CD14-positive monocyte (primary cell): ENCODE results near the gene RAB25. TPM values are rescaled to one million over a fixed set of nuclear protein-coding genes. Genes with fewer than 3 reads are reported as not detected.

Experiments
- DNase-seq, 3 donors: peaks; one replicate each; pipeline ENCODE4 v3.0.0-alpha.2; 2011 to 2022
- H2AFZ ChIP-seq: 2 replicates; pipeline ENCODE4 v1.6.0; 2012; ENCODE audit warnings: mild to moderate bottlenecking, low read depth, low read length, inconsistent platforms; ENCODE audit not compliant: insufficient read depth, poor library complexity, severe bottlenecking
- H3K27ac ChIP-seq, 2 donors: 1 replicate in 1 of 2; 2 replicates in 1 of 2; pipeline ENCODE4 v1.5.1; 2012 to 2013; ENCODE audit warnings: low read length in 2 of 2, control low read depth in 1 of 2, inconsistent platforms in 1 of 2, low read depth in 1 of 2, mild to moderate bottlenecking in 1 of 2
- H3K27me3 ChIP-seq, 2 donors: one replicate each; pipeline versions ENCODE4 v1.6.0 to v1.6.1; 2011 to 2013; ENCODE audit warnings: low read length in 2 of 2; ENCODE audit not compliant: control insufficient read depth in 2 of 2, insufficient read depth in 2 of 2
- H3K36me3 ChIP-seq, 2 donors: replicated peaks in 1 of 2; 1 replicate in 1 of 2; 2 replicates in 1 of 2; pipeline versions ENCODE4 v1.5.1 to v1.6.1; 2012 to 2013; ENCODE audit warnings: low read length in 2 of 2, control low read depth in 1 of 2, inconsistent platforms in 1 of 2, mild to moderate bottlenecking in 1 of 2; ENCODE audit not compliant: insufficient read depth in 2 of 2, control insufficient read depth in 1 of 2
- H3K4me1 ChIP-seq, 2 donors: 1 replicate in 1 of 2; 2 replicates in 1 of 2; pipeline versions ENCODE4 v1.5.1 to v1.6.1; 2012 to 2013; ENCODE audit warnings: low read length in 2 of 2, control low read depth in 1 of 2, inconsistent platforms in 1 of 2, mild to moderate bottlenecking in 1 of 2, moderate library complexity in 1 of 2; ENCODE audit not compliant: insufficient read depth in 2 of 2, control insufficient read depth in 1 of 2
- H3K4me2 ChIP-seq: replicated peaks from 2 replicates; pipeline ENCODE3; 2012; ENCODE audit warnings: low read length, moderate library complexity, mild to moderate bottlenecking; ENCODE audit not compliant: poor library complexity, severe bottlenecking; ENCODE audit errors: extremely low read depth
- H3K4me3 ChIP-seq, 3 experiments: fragments of 200-600 bp in 1 of 3; sonication (generic) in 1 of 3; replicated peaks in 1 of 3; 1 replicate in 2 of 3; 2 replicates in 1 of 3; pipeline ENCODE4 v1.5.1; 2011 to 2013; ENCODE audit warnings: low read length in 3 of 3, mild to moderate bottlenecking in 3 of 3, control low read depth in 2 of 3, low read depth in 2 of 3, inconsistent platforms in 1 of 3, moderate library complexity in 1 of 3
- H3K79me2 ChIP-seq: 2 replicates; pipeline ENCODE4 v1.6.0; 2012; ENCODE audit warnings: mild to moderate bottlenecking, control low read depth, inconsistent platforms, low read length, moderate library complexity; ENCODE audit not compliant: insufficient read depth
- H3K9ac ChIP-seq: 2 replicates; pipeline ENCODE4 v1.6.0; 2017; ENCODE audit warnings: low read length, mild to moderate bottlenecking; ENCODE audit not compliant: insufficient read depth, poor library complexity, severe bottlenecking
- H3K9me3 ChIP-seq, 2 donors: replicated peaks in 1 of 2; 1 replicate in 1 of 2; 2 replicates in 1 of 2; pipeline versions ENCODE4 v1.5.1 to v1.6.1; 2012 to 2013; ENCODE audit warnings: low read length in 2 of 2, control low read depth in 1 of 2; ENCODE audit not compliant: control insufficient read depth in 1 of 2, insufficient read depth in 1 of 2
- H4K20me1 ChIP-seq: 2 replicates; pipeline ENCODE4 v1.6.0; 2012; ENCODE audit warnings: mild to moderate bottlenecking, low read length, control low read depth, moderate library complexity; ENCODE audit not compliant: insufficient read depth
- H3K27ac Mint-ChIP-seq, 7 donors: one replicate each; pipeline ENCODE4 v1.8.0; 2020; ENCODE audit warnings: mild to moderate bottlenecking in 7 of 7, mixed read lengths in 7 of 7, moderate library complexity in 6 of 7, inconsistent platforms in 2 of 7
- H3K27me3 Mint-ChIP-seq, 3 donors: one replicate each; pipeline ENCODE4 v1.8.0; 2021 to 2022; ENCODE audit warnings: low read depth in 3 of 3, mild to moderate bottlenecking in 3 of 3, mixed read lengths in 3 of 3, moderate library complexity in 3 of 3, inconsistent platforms in 1 of 3
- H3K36me3 Mint-ChIP-seq, 2 donors: one replicate each; pipeline ENCODE4 v1.8.0; 2020; ENCODE audit warnings: mixed read lengths in 2 of 2, inconsistent platforms in 1 of 2, mild to moderate bottlenecking in 1 of 2
- H3K4me1 Mint-ChIP-seq: one replicate; pipeline ENCODE4 v1.8.0; 2020; ENCODE audit warnings: mild to moderate bottlenecking, mixed read lengths
- H3K4me3 Mint-ChIP-seq, 2 donors: one replicate each; pipeline ENCODE4 v1.8.0; 2020; ENCODE audit warnings: mild to moderate bottlenecking in 2 of 2, mixed read lengths in 2 of 2, moderate library complexity in 1 of 2
- H3K9me3 Mint-ChIP-seq, 7 donors: one replicate each; pipeline ENCODE4 v1.8.0; 2020 to 2022; ENCODE audit warnings: mixed read lengths in 7 of 7, mild to moderate bottlenecking in 6 of 7, moderate library complexity in 6 of 7, inconsistent platforms in 2 of 7
- CTCF ChIP-seq: fragments of 200-600 bp; IDR thresholded peaks from one replicate; pipeline ENCODE4 v1.8.0; 2022; ENCODE audit warnings: antibody characterized with exemption, mild to moderate bottlenecking
- WGBS: methylation state at CpG from one replicate; pipeline ENCODE4 v1.1.5; 2013; ENCODE audit warnings: missing lambda C conversion rate; ENCODE audit not compliant: insufficient coverage; 5-methylcytosine and 5-hydroxymethylcytosine counted together
- intact Hi-C, 2 donors: fragments of 100-400 bp; cut with micrococcal nuclease; formaldehyde crosslinking; loops; one replicate each; pipeline versions ENCODE4 v1.15.0 to v1.15.1; 2023
- polyA plus RNA-seq, 3 donors: library from polyadenylated mRNA; depleted of rRNA in 1 of 3; unstranded in 2 of 3; stranded (reverse) in 1 of 3; fragments of 300-500 nt in 2 of 3; fragments of >200 nt in 1 of 3; fragmentation: Illumina TruSeq in 2 of 3; gene quantifications; 1 replicate in 2 of 3; 2 replicates in 1 of 3; pipeline ENCODE4 v1.2.3, GENCODE V29; 2012 to 2021

Gene RAB25
- polyA plus RNA-seq, 3 donors: 0.23 TPM; not detected in 2

- Histone ChIP-seq H3K4me3 (no peak overlapping the region), H3K27ac (no peak overlapping the region), H3K4me2 (no peak overlapping the region), H3K9me3 (no peaks in the 10 kb centered on the region), H2AFZ (no peak overlapping the region), H3K4me1 (no peaks in the 10 kb centered on the region), H3K27me3 (no peaks in the 10 kb centered on the region), H4K20me1 (peaks cover 6% of the 10 kb centered on the region), H3K9ac (no peak overlapping the region), H3K79me2 (no peaks in the 10 kb centered on the region), H3K36me3 (peaks cover 10 to 14% of the 10 kb centered on the region in 2 donors)
- no peak for DNase-seq
- Mint-ChIP-seq H3K9me3 (peaks cover 0 to 2% (median 0%) of the 10 kb centered on the region in 7 donors), H3K4me3 (no peak overlapping the region), H3K27ac (no peak overlapping the region), H3K27me3 (peaks cover 3% of the 10 kb centered on the region in 3 donors), H3K4me1 (peaks cover 4% of the 10 kb centered on the region), H3K36me3 (peaks cover 14 to 20% of the 10 kb centered on the region in 2 donors)
- TF ChIP-seq CTCF: no peak
- WGBS: 88% methylated on average over 1 of the region's 3 CpGs
- intact Hi-C loops: loop anchor here in 1 of 2 donors (10.0 kb wide), 1 partner anchor 57 kb away; no protein-coding TSS in a partner anchor
Measured at GRCh38 chr1:156062189-156062588, 1.2 kb downstream of the RAB25 start.

GRCh38 chr1:156063997-156064285, 3.0 kb downstream of the RAB25 start:
- Histone ChIP-seq H3K27me3 (no peaks in the 10 kb centered on the region), H3K4me3 (no peak overlapping the region), H2AFZ (no peak overlapping the region), H3K9me3 (no peaks in the 10 kb centered on the region), H3K79me2 (no peaks in the 10 kb centered on the region), H3K9ac (no peak overlapping the region), H4K20me1 (no peaks in the 10 kb centered on the region), H3K27ac (no peak overlapping the region), H3K4me1 (no peaks in the 10 kb centered on the region), H3K4me2 (no peak overlapping the region), H3K36me3 (no peaks in the 10 kb centered on the region)
- DNase-seq: no peak
- peaks cover 3 to 7% (median 4%) of the 10 kb centered on the region in 3 donors for H3K27me3 Mint-ChIP-seq
- no peaks in the 10 kb centered on the region for H3K9me3 Mint-ChIP-seq
- no peak for TF ChIP-seq CTCF
- intact Hi-C loops: loop anchor here in 1 of 2 donors (10.0 kb wide), 1 partner anchor 59 kb away; no protein-coding TSS in a partner anchor
- no peak overlapping the region for H3K4me3 Mint-ChIP-seq
- no CpG with 5 or more reads among the region's 2 CpGs for WGBS
- H3K27ac Mint-ChIP-seq: no peak overlapping the region
- peaks cover 4% of the 10 kb centered on the region for H3K4me1 Mint-ChIP-seq
- peaks cover 0 to 3% of the 10 kb centered on the region in 2 donors for H3K36me3 Mint-ChIP-seq
